Cortex of kidney (tissue), 1 donor: ENCODE results near the gene DGKD.

Experiments used
- DNase-seq: peaks from one replicate; lab custom pipeline; 2025; lab: John Stamatoyannopoulos, UW

DGKD gene

GRCh38 chr2:233461481-233461891 lies 107.2 kb downstream of the DGKD start:
- DNase-seq: no peak

GRCh38 chr2:233462202-233462785 lies 108.0 kb downstream of the DGKD start:
- no peak for DNase-seq

- no peak for DNase-seq
Observed at GRCh38 chr2:233462826-233463470, 108.7 kb downstream of the DGKD start.

GRCh38 chr2:233463586-233463985 lies 109.3 kb downstream of the DGKD start:
- no peak for DNase-seq

GRCh38 chr2:233464056-233464455 lies 109.8 kb downstream of the DGKD start:
- no peak for DNase-seq

GRCh38 chr2:233464531-233465240 lies 110.4 kb downstream of the DGKD start:
- DNase-seq: no peak

GRCh38 chr2:233466991-233467603 lies 112.8 kb downstream of the DGKD start:
- DNase-seq: no peak

GRCh38 chr2:233468047-233468740 lies 113.9 kb downstream of the DGKD start:
- no peak for DNase-seq

GRCh38 chr2:233468741-233469110 lies 114.4 kb downstream of the DGKD start:
- DNase-seq: no peak

GRCh38 chr2:233469261-233470010 lies 115.1 kb downstream of the DGKD start:
- DNase-seq: no peak

GRCh38 chr2:233470011-233470687 lies 115.9 kb downstream of the DGKD start:
- DNase-seq: no peak

GRCh38 chr2:233470839-233471238 lies 116.5 kb downstream of the DGKD start:
- DNase-seq: no peak

GRCh38 chr2:233471291-233472035 lies 117.2 kb downstream of the DGKD start:
- no peak for DNase-seq

GRCh38 chr2:233473386-233473791 lies 119.1 kb downstream of the DGKD start:
- no peak for DNase-seq

GRCh38 chr2:233473878-233474277 lies 119.6 kb downstream of the DGKD start:
- no peak for DNase-seq

- DNase-seq: no peak
Observed at GRCh38 chr2:233474308-233475160, 120.2 kb downstream of the DGKD start.

GRCh38 chr2:233476063-233476410 lies 121.7 kb downstream of the DGKD start:
- no peak for DNase-seq

GRCh38 chr2:233476651-233477547 lies 122.6 kb downstream of the DGKD start:
- no peak for DNase-seq
